Keratinocyte (primary cell): ENCODE results near the gene PIWIL1. TPM values are rescaled to one million over a fixed set of nuclear protein-coding genes. Genes with fewer than 3 reads are reported as not detected.
A peak's percentile ranks its signal among the peaks of the same experiment; 100 is the strongest.

Experiments
- DNase-seq: peaks from one replicate; pipeline ENCODE4 v3.0.0-alpha.2; 2011; ENCODE audit warnings: low read depth, missing footprints, low spot score
- FAIRE-seq: peaks from 2 replicates; lab custom pipeline; 2011; peaks lifted over from hg19 to GRCh38; lab: Jason Lieb, UNC
- H2AFZ ChIP-seq: 2 replicates; pipeline ENCODE4 v1.6.0; 2012; ENCODE audit warnings: low read length, control low read depth, inconsistent platforms; ENCODE audit not compliant: control insufficient read depth
- H3K27ac ChIP-seq: 2 replicates; pipeline ENCODE4 v1.5.1; 2011; ENCODE audit warnings: low read length; ENCODE audit not compliant: control insufficient read depth, insufficient read depth
- H3K27me3 ChIP-seq: 3 replicates; pipeline ENCODE4 v1.6.0; 2011; ENCODE audit warnings: low read length; ENCODE audit not compliant: control insufficient read depth, insufficient read depth; ENCODE audit errors: extremely low read depth
- H3K36me3 ChIP-seq, 2 experiments: 2 replicates in 1 of 2; 3 replicates in 1 of 2; pipeline ENCODE4 v1.5.1; 2011; ENCODE audit warnings: low read length in 2 of 2, mild to moderate bottlenecking in 1 of 2; ENCODE audit not compliant: control insufficient read depth in 2 of 2, insufficient read depth in 2 of 2; ENCODE audit errors: extremely low read depth in 1 of 2
- H3K4me1 ChIP-seq: 3 replicates; pipeline ENCODE4 v1.5.1; 2011; ENCODE audit warnings: low read length; ENCODE audit not compliant: control insufficient read depth, insufficient read depth; ENCODE audit errors: extremely low read depth
- H3K4me2 ChIP-seq: 3 replicates; pipeline ENCODE4 v1.6.0; 2011; ENCODE audit warnings: low read depth, low read length; ENCODE audit not compliant: control insufficient read depth, insufficient read depth; ENCODE audit errors: extremely low read depth
- H3K4me3 ChIP-seq, 3 experiments: fragments of 200-600 bp in 1 of 3; sonication (generic) in 1 of 3; 2 replicates in 2 of 3; 3 replicates in 1 of 3; pipeline ENCODE4 v1.5.1; 2011 to 2016; ENCODE audit warnings: low read length in 3 of 3, mild to moderate bottlenecking in 3 of 3, control low read depth in 2 of 3, inconsistent platforms in 1 of 3, low read depth in 1 of 3, mixed read lengths in 1 of 3, mixed run types in 1 of 3, moderate library complexity in 1 of 3; ENCODE audit not compliant: control insufficient read depth in 2 of 3, insufficient read depth in 2 of 3; ENCODE audit errors: extremely low read depth in 1 of 3
- H3K79me2 ChIP-seq: 2 replicates; pipeline ENCODE4 v1.6.0; 2012; ENCODE audit warnings: low read length; ENCODE audit not compliant: control insufficient read depth, insufficient read depth
- H3K9ac ChIP-seq: 3 replicates; pipeline ENCODE4 v1.6.0; 2011; ENCODE audit warnings: low read length; ENCODE audit not compliant: control insufficient read depth, insufficient read depth; ENCODE audit errors: extremely low read depth
- H3K9me1 ChIP-seq: 3 replicates; pipeline ENCODE4 v1.6.0; 2011; ENCODE audit warnings: low read length; ENCODE audit not compliant: control insufficient read depth, insufficient read depth; ENCODE audit errors: extremely low read depth
- H3K9me3 ChIP-seq: 2 replicates; pipeline ENCODE4 v1.5.1; 2012; ENCODE audit warnings: low read depth, low read length; ENCODE audit not compliant: control insufficient read depth
- H4K20me1 ChIP-seq: 3 replicates; pipeline ENCODE4 v1.6.0; 2011; ENCODE audit warnings: low read length; ENCODE audit not compliant: control insufficient read depth, insufficient read depth; ENCODE audit errors: extremely low read depth
- EZH2 ChIP-seq: IDR thresholded peaks from one replicate; pipeline ENCODE4 v1.6.1; 2012; ENCODE audit warnings: inconsistent platforms, mild to moderate bottlenecking, low read length, moderate library complexity
- dilution Hi-C: fragments of 300-500 bp; cut with MboI; formaldehyde crosslinking; loops from one replicate; pipeline ENCODE4 v1.7.0; 2020; ENCODE audit warnings: low sequenced_read_pairs; ENCODE audit not compliant: extremely low pct_ligation_motif_present
- polyA minus RNA-seq, 3 experiments: library from RNA; depleted of rRNA, polyadenylated mRNA; stranded (reverse); fragments of >200 nt; gene quantifications; 1 replicate in 1 of 3; 2 replicates in 1 of 3; 3 replicates in 1 of 3; pipeline ENCODE4 v1.2.3, GENCODE V29; 2011
- polyA plus RNA-seq, 5 experiments: library from polyadenylated mRNA; depleted of rRNA in 3 of 5; stranded (reverse) in 3 of 5; stranded (forward) in 1 of 5; unstranded in 1 of 5; fragments of >200 nt; gene quantifications; 1 replicate in 1 of 5; 2 replicates in 3 of 5; 3 replicates in 1 of 5; pipeline versions ENCODE4 v1.2.1 to v1.2.3, GENCODE V29; 2011 to 2012; ENCODE audit warnings: missing spikeins in 2 of 5, low read depth in 1 of 5, low replicate concordance in 1 of 5
- TF ChIP-seq, protein P1 (sequence below), 3 experiments: IDR thresholded peaks in 1 of 3; conservative IDR thresholded peaks in 1 of 3; optimal IDR thresholded peaks in 1 of 3; 2 replicates in 2 of 3; 3 replicates in 1 of 3; pipeline versions ENCODE3 to v1.5.1; 2011; ENCODE audit warnings: low read length in 3 of 3, mild to moderate bottlenecking in 3 of 3, moderate library complexity in 2 of 3, control low read depth in 1 of 3, inconsistent platforms in 1 of 3; ENCODE audit not compliant: insufficient read depth in 2 of 3; ENCODE audit errors: extremely low read depth in 1 of 3

The PIWIL1 gene
- polyA plus RNA-seq, result 0.01 to 0.13 TPM (median 0.09 TPM) in 3 replicates
- not detected for polyA plus RNA-seq (2011; ENCODE audit: low read depth)
- polyA plus RNA-seq (2011; cell fraction: cytosol; rRNA removed), result 0.03 and 0.13 TPM in 2 replicates
- polyA plus RNA-seq (2011; cell fraction: nucleus; rRNA removed), result 0.06 and 0.13 TPM in 2 replicates
- 0.02 TPM in 1 of 2 replicates, not detected in the other for polyA plus RNA-seq (2012; ENCODE audit: low replicate concordance)
- polyA minus RNA-seq, result not detected in 3 replicates
- not detected for polyA minus RNA-seq (2011; cell fraction: cytosol; rRNA and poly(A)+ RNA removed)
- polyA minus RNA-seq (2011; cell fraction: nucleus; rRNA and poly(A)+ RNA removed), result not detected in 2 replicates

- no peak within 1 kb of the TSS for H3K9ac ChIP-seq
- dilution Hi-C loops, result loop anchor here (25.0 kb wide), 1 partner anchor 300 kb away; no protein-coding TSS in a partner anchor
These were observed at the start of gene PIWIL1 for GRCh38 chr12:130337488-130338303. Gene PIWIL1 (plus strand): TSS chr12:130337887. CDS start chr12:130342592, 4,705 bp downstream.

GRCh38 chr12:130288206-130288605, 49.5 kb upstream of the PIWIL1 start:
- Histone ChIP-seq H4K20me1 (no peaks in the 10 kb centered on the region), H3K9me3 (peaks cover 4% of the 10 kb centered on the region), H3K79me2 (no peaks in the 10 kb centered on the region), H3K4me3 (no peak overlapping the region), H3K4me1 (peaks cover 8% of the 10 kb centered on the region), H2AFZ (no peak overlapping the region), H3K36me3 (no peaks in the 10 kb centered on the region), H3K4me2 (peak overlapping the region; percentile 17), H3K27ac (peak overlapping the region; percentile 53), H3K9ac (no peak overlapping the region), H3K27me3 (no peaks in the 10 kb centered on the region), H3K9me1 (no peaks in the 10 kb centered on the region)
- FAIRE-seq (no peak), DNase-seq (peak; percentile 49)
- dilution Hi-C loops, result no loop called here
- TF ChIP-seq EZH2, result no peak
- TF ChIP-seq, protein P1, sequence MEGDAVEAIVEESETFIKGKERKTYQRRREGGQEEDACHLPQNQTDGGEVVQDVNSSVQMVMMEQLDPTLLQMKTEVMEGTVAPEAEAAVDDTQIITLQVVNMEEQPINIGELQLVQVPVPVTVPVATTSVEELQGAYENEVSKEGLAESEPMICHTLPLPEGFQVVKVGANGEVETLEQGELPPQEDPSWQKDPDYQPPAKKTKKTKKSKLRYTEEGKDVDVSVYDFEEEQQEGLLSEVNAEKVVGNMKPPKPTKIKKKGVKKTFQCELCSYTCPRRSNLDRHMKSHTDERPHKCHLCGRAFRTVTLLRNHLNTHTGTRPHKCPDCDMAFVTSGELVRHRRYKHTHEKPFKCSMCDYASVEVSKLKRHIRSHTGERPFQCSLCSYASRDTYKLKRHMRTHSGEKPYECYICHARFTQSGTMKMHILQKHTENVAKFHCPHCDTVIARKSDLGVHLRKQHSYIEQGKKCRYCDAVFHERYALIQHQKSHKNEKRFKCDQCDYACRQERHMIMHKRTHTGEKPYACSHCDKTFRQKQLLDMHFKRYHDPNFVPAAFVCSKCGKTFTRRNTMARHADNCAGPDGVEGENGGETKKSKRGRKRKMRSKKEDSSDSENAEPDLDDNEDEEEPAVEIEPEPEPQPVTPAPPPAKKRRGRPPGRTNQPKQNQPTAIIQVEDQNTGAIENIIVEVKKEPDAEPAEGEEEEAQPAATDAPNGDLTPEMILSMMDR (optimal IDR thresholded peaks at IDR 0.05 in 1 of 3, IDR thresholded peaks at IDR 0.05 in 1 of 3, conservative IDR thresholded peaks at IDR 0.05 in 1 of 3; ENCODE audit: extremely low read depth in 1 of 3, insufficient read depth in 2 of 3, low read length in 3 of 3), result no peak

More at GRCh38 chr12:130337488-130338303, at the start of gene PIWIL1:
- Histone ChIP-seq H3K9me1 (no peaks in the 10 kb centered on the region), H3K27ac (no peak within 1 kb of the TSS), H3K9me3 (peaks cover 6% of the 10 kb centered on the region), H3K4me3 (no peak within 1 kb of the TSS), H3K36me3 (no peaks in the 10 kb centered on the region), H3K4me2 (no peak within 1 kb of the TSS), H3K4me1 (peaks cover 15% of the 10 kb centered on the region), H3K79me2 (no peaks in the 10 kb centered on the region), H3K27me3 (peaks cover 4% of the 10 kb centered on the region), H2AFZ (no peak within 1 kb of the TSS), H4K20me1 (no peaks in the 10 kb centered on the region)
- TF ChIP-seq, protein P1 (optimal IDR thresholded peaks at IDR 0.05 in 1 of 3, IDR thresholded peaks at IDR 0.05 in 1 of 3, conservative IDR thresholded peaks at IDR 0.05 in 1 of 3; ENCODE audit: extremely low read depth in 1 of 3, insufficient read depth in 2 of 3, low read length in 3 of 3), result no peak
- no peak for TF ChIP-seq EZH2
- DNase-seq (no peak), FAIRE-seq (no peak)
